Ovary (tissue), 9 donors: ENCODE measurements around the gene MORN5. TPM values are rescaled to one million over a fixed set of nuclear protein-coding genes. Genes with fewer than 3 reads are reported as not detected.

Experiments
- DNase-seq, 5 donors: peaks; one replicate each; pipeline ENCODE4 v3.0.0-alpha.2; 2019 to 2020
- H3K27ac ChIP-seq, 2 donors: fragments of 200-600 bp; one replicate each; pipeline versions ENCODE4 v1.5.1 to v1.8.0; 2019 to 2022
- H3K27me3 ChIP-seq: fragments of 200-600 bp; one replicate; pipeline ENCODE4 v1.8.0; 2022
- H3K36me3 ChIP-seq: fragments of 200-600 bp; sonication (generic); one replicate; pipeline ENCODE4 v1.5.1; 2019
- H3K4me1 ChIP-seq: one replicate; pipeline ENCODE4 v1.8.1; 2013; ENCODE audit warnings: mild to moderate bottlenecking, moderate library complexity; ENCODE audit not compliant: insufficient read depth
- H3K4me3 ChIP-seq: fragments of 200-600 bp; sonication (generic); one replicate; pipeline ENCODE4 v1.5.1; 2017
- H3K9me3 ChIP-seq, 2 donors: fragments of 200-600 bp in 1 of 2; sonication (generic) in 1 of 2; one replicate each; pipeline versions ENCODE4 v1.5.1 to v1.8.1; 2013 to 2019; ENCODE audit warnings: mild to moderate bottlenecking in 1 of 2, moderate library complexity in 1 of 2
- CTCF ChIP-seq, 3 donors: fragments of 450-650 bp in 2 of 3; fragments of 200-600 bp in 1 of 3; IDR thresholded peaks; one replicate each; pipeline versions ENCODE4 v1.5.1 to v1.8.0; 2016 to 2022; ENCODE audit warnings: antibody characterized with exemption in 3 of 3, mild to moderate bottlenecking in 1 of 3
- EP300 ChIP-seq: sonication (generic); formaldehyde crosslinking; IDR thresholded peaks from one replicate; pipeline ENCODE4 v1.6.1; 2017; ENCODE audit warnings: antibody characterized with exemption
- POLR2A ChIP-seq: fragments of 450-650 bp; IDR thresholded peaks from one replicate; pipeline ENCODE4 v1.6.1; 2017; ENCODE audit warnings: antibody characterized with exemption, mild to moderate bottlenecking, moderate library complexity
- WGBS, 3 donors: extraction: QIAGEN DNeasy Blood & Tissue Kit in 1 of 3; methylation state at CpG; one replicate each; pipeline versions ENCODE4 v1.1.5 to v1.1.7; 2013 to 2017; 5-methylcytosine and 5-hydroxymethylcytosine counted together
- intact Hi-C, 4 donors: fragments of 100-400 bp; cut with DNase I; formaldehyde crosslinking; loops; one replicate each; pipeline versions ENCODE4 v1.11.0 to v1.15.1; 2022 to 2023
- polyA plus RNA-seq, 2 donors: library from polyadenylated mRNA; stranded (reverse); fragments of 200-250 nt in 1 of 2; fragments of 350-450 nt in 1 of 2; fragmentation: Illumina TruSeq in 1 of 2; extraction: RNeasy Lipid Tissue Mini Kit (QIAGEN cat#74804) in 1 of 2; gene quantifications; one replicate each; pipeline ENCODE4 v1.2.3, GENCODE V29; 2013 to 2014
- total RNA-seq, 7 donors: library from RNA; depleted of rRNA in 2 of 7; stranded (reverse); fragments of >200 nt in 2 of 7; fragmentation: NEBNext Ultra II Directional in 3 of 7; extraction: Animal tissue kit (Norgen Biotek cat#: 25700) in 3 of 7; gene quantifications; one replicate each; pipeline versions ENCODE4 v1.1.0 to v1.2.4, GENCODE V29; 2016 to 2023
- donor health status: DM: no; HTN: no; CAD: no; lungs with moderate emphysema.
- donor health status: DM: no; HTN: no; CAD: no.
- donor health status: Bipolar disorder and iron deficiency.
- donor health status: DM: yes; HTN: yes; CAD: no.
- donor health status: DM: no; HTN: no; CAD: no.
- donor health status: DM: yes; HTN: yes; CAD: no.

MORN5 gene
- total and polyA plus RNA-seq, 9 donors, result 0.63 to 25.4 (median 1.6) TPM; not detected in 2

DNA sequence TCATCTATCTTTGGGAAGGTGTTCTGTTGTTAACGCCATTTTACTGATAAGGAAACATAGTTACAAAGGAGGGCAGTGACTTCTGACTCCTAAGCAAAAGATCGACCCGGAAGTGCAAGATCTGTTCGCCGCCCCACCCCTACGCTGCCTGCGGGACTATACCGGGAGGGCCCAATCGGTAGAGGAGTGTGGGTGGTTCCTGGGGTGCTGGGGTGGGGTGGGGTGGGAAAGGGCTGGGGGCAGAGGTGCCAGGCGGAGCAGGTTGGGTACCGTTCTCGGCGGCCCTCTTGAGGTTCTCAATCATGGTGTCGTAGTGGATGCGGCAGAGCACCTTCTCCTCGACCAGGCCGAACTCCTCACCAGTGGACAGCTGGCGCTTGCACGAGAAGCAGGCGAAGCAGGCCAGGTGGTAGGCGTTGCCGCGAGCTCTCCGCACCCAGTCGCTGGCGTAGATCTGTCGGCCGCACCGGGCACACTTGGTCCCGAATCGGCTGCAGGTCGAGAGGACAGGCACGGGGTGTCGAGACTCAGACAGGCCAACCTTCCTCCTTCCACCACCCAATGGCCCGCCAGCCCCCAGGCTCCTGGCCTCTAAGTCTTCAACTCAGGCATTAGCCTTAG lies 57.2 kb downstream of the MORN5 start:
- H3K27me3 ChIP-seq, result no peaks in the 10 kb centered on the region

GRCh38 chr9:122217640-122218039 lies 57.9 kb downstream of the MORN5 start:
- peaks cover 0 to 3% of the 10 kb centered on the region in 2 donors for H3K9me3 ChIP-seq
- H3K4me1 ChIP-seq, result peaks cover 13% of the 10 kb centered on the region
- no peaks in the 10 kb centered on the region for H3K36me3 ChIP-seq
- no peaks in the 10 kb centered on the region for H3K27me3 ChIP-seq
- intact Hi-C loops, result loop anchor here in 1 of 4 donors (10.0 kb wide), 1 partner anchor 127 kb away; no protein-coding TSS in a partner anchor
- H3K4me3 ChIP-seq, result no peak overlapping the region
- 45 to 61% (median 58%) methylated on average over 4 of the region's 4 CpGs for WGBS, 3 donors
- TF ChIP-seq CTCF (IDR thresholded peaks at IDR 0.05), result no peak
- TF ChIP-seq EP300, result no peak
- TF ChIP-seq POLR2A, result no peak
- DNase-seq, result no peak
- H3K27ac ChIP-seq, result no peak overlapping the region

More for the DNA sequence above, 57.2 kb downstream of the MORN5 start:
- no peak overlapping the region for H3K27ac ChIP-seq
- no peaks in the 10 kb centered on the region for H3K36me3 ChIP-seq
- intact Hi-C loops, result loop anchor here in 1 of 4 donors (10.0 kb wide), 1 partner anchor 128 kb away; no protein-coding TSS in a partner anchor
- peaks cover 0 to 3% of the 10 kb centered on the region in 2 donors for H3K9me3 ChIP-seq
- 23 to 28% (median 27%) methylated on average over 35 of the region's 35 CpGs for WGBS, 3 donors
- no peak overlapping the region for H3K4me3 ChIP-seq
- H3K4me1 ChIP-seq, result peaks cover 13% of the 10 kb centered on the region
- DNase-seq, result no peak
- TF ChIP-seq POLR2A (no peak), CTCF (IDR thresholded peaks at IDR 0.05) (no peak), EP300 (no peak)

- Histone ChIP-seq H3K9me3 (peaks cover 0 to 3% of the 10 kb centered on the region in 2 donors), H3K27ac (no peak overlapping the region), H3K4me1 (peaks cover 12% of the 10 kb centered on the region), H3K4me3 (no peak overlapping the region), H3K36me3 (no peaks in the 10 kb centered on the region), H3K27me3 (no peaks in the 10 kb centered on the region)
- WGBS, 3 donors, result 36 to 40% (median 39%) methylated on average over 11 of the region's 11 CpGs
- intact Hi-C loops, result loop anchor here in 1 of 4 donors (10.0 kb wide), 1 partner anchor 126 kb away; no protein-coding TSS in a partner anchor
- TF ChIP-seq CTCF (IDR thresholded peaks at IDR 0.05) (no peak), EP300 (no peak), POLR2A (no peak)
- DNase-seq, result no peak
Observed at GRCh38 chr9:122218071-122218934, 58.6 kb downstream of the MORN5 start.

DNA sequence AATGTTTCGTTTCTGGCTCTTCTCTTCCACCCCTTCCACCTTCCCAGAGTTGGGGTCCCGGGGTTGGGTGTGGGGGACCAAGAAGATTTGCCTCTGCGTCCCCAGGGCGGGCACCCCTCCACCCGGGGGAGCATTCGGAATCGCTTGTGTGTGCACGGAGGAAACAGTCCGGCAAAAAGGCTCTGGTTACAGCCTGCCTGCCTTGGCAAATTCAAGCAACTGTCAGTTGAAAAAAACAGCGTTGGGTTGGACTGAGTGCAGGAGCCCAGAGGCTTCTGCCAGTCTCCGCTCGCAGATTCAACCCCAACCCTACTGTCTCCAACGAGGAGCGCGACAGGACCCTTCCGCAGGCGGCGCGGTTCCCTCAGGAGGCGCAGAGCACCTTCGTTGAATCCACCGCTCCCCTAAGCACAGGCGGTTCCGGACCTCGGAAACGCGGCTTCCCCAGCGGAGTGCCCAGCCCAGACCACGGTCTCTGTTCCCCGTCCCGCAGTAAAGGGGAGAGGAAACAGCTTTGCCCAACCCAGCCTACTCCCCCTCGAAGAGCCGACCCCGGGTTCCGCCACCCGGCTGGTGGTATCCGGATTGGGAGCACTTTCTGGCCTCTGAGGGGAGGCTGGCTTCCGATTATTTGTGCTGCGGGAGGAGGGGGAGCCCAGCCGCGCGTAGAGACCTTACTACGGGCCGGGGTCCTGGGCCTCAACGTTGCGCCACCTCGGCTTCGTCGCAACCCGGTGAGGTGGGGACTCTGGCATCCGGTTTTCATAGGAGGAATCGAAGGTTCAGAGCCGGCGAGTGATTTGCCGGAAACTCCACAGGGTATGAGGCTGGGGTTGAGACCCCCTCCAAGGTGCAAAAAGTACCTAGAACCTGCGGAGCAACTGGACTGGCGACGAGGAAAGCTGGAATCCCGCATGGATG lies 59.5 kb downstream of the MORN5 start:
- no peak overlapping the region for H3K4me3 ChIP-seq
- peaks cover 6% of the 10 kb centered on the region for H3K4me1 ChIP-seq
- no peak for TF ChIP-seq EP300
- no peak for DNase-seq
- H3K9me3 ChIP-seq, result peaks cover 0 to 3% of the 10 kb centered on the region in 2 donors
- no peaks in the 10 kb centered on the region for H3K27me3 ChIP-seq
- intact Hi-C loops, result loop anchor here in 1 of 4 donors (10.0 kb wide), 1 partner anchor 126 kb away; no protein-coding TSS in a partner anchor
- H3K27ac ChIP-seq, result no peak overlapping the region
- 3 to 6% (median 4%) methylated on average over 48 to 59 of the region's 59 CpGs for WGBS, 3 donors
- no peaks in the 10 kb centered on the region for H3K36me3 ChIP-seq
